GM12872 (cell line): ENCODE measurements around the gene TSC22D4.

Source experiments
- TF ChIP-seq, protein P1 (sequence below): IDR thresholded peaks from 3 replicates; pipeline ENCODE4 v1.5.1; 2011; ENCODE audit warnings: low read depth, mild to moderate bottlenecking, low read length, moderate library complexity; ENCODE audit not compliant: insufficient read depth

The TSC22D4 gene

GRCh38 chr7:100478958-100479660, at the start of gene TSC22D4:
TSS of gene TSC22D4 (minus strand) at chr7:100479214. CDS start at chr7:100478038, 1,176 bp downstream.
- TF ChIP-seq, protein P1, sequence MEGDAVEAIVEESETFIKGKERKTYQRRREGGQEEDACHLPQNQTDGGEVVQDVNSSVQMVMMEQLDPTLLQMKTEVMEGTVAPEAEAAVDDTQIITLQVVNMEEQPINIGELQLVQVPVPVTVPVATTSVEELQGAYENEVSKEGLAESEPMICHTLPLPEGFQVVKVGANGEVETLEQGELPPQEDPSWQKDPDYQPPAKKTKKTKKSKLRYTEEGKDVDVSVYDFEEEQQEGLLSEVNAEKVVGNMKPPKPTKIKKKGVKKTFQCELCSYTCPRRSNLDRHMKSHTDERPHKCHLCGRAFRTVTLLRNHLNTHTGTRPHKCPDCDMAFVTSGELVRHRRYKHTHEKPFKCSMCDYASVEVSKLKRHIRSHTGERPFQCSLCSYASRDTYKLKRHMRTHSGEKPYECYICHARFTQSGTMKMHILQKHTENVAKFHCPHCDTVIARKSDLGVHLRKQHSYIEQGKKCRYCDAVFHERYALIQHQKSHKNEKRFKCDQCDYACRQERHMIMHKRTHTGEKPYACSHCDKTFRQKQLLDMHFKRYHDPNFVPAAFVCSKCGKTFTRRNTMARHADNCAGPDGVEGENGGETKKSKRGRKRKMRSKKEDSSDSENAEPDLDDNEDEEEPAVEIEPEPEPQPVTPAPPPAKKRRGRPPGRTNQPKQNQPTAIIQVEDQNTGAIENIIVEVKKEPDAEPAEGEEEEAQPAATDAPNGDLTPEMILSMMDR, result no peak

- TF ChIP-seq, protein P1, result no peak
Measured at GRCh38 chr7:100521076-100521475, 42.1 kb upstream of the TSC22D4 start.

GRCh38 chr7:100520138-100520537, 41.1 kb upstream of the TSC22D4 start:
- TF ChIP-seq, protein P1, result no peak

GRCh38 chr7:100519580-100519979, 40.6 kb upstream of the TSC22D4 start:
- TF ChIP-seq, protein P1, result no peak

GRCh38 chr7:100517305-100517704, 38.3 kb upstream of the TSC22D4 start:
- TF ChIP-seq, protein P1, result no peak

DNA sequence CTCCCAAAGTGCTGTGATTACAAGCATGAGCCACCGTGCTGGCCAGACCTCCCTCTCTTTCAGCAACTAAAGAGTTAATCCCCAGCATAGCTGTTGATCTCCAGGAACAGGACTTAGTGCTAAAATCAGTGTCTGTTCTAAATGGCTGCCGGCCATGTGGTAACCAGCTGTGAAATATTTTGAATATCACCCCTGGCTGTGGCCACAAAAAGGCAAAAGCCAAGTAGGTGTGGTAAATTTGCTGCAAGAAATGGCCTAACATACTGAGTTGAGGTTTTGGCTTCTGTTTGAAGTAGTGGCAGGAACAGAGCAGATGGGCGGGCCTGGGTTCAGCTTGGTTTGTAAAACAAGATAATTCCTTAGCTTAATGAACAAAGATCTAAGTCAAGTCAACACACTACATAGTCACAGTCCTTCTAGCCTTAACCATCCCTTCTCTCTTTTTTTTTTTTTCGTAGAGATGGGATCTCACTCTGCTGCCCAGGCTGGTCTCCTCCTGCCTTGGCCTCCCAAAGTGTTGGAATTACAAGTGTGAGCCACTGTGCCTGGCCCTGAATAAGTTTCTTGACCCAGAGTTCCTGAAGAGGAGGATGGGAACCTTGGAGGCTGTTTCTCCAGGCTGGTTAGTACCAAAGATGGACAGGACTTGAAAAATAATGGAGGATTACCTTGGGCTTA, 37.3 kb upstream of the TSC22D4 start:
- TF ChIP-seq, protein P1, result no peak

GRCh38 chr7:100515072-100515532, 36.1 kb upstream of the TSC22D4 start:
- TF ChIP-seq, protein P1, result no peak
